Activated CD4-positive, alpha-beta T cell treated with anti-CD3 and anti-CD28 coated beads, Interleukin-2, amount 10 ng/mL, durations not matched to agents 7 days and 5 days (primary cell): Measurements from ENCODE around the gene C11orf58. TPM values are rescaled to one million over a fixed set of nuclear protein-coding genes. Genes with fewer than 3 reads are reported as not detected.

ENCODE experiments used
- CTCF ChIA-PET: fragments of 350-600 bp; sonication (Branson Sonifier 250); formaldehyde crosslinking; loops from one replicate; lab custom pipeline; 2021; ENCODE audit warnings: antibody characterized with exemption; lab: Charles Lee
- POLR2A ChIA-PET: fragments of 350-600 bp; sonication (Branson Sonifier 250); formaldehyde crosslinking; loops from one replicate; lab custom pipeline; 2021; ENCODE audit warnings: antibody characterized with exemption; lab: Charles Lee
- DNase-seq: peaks from one replicate; pipeline ENCODE4 v3.0.0-alpha.2; 2020
- H3K27ac Mint-ChIP-seq: one replicate; pipeline ENCODE4 v1.8.0; 2021; ENCODE audit warnings: mild to moderate bottlenecking, moderate library complexity, mixed read lengths
- H3K27me3 Mint-ChIP-seq: one replicate; pipeline ENCODE4 v1.8.0; 2021; ENCODE audit warnings: mixed read lengths
- H3K36me3 Mint-ChIP-seq: one replicate; pipeline ENCODE4 v1.8.0; 2021; ENCODE audit warnings: low read depth, mixed read lengths
- H3K4me1 Mint-ChIP-seq: one replicate; pipeline ENCODE4 v1.8.0; 2021; ENCODE audit warnings: mixed read lengths
- H3K4me3 Mint-ChIP-seq: one replicate; pipeline ENCODE4 v1.8.0; 2021; ENCODE audit warnings: mild to moderate bottlenecking, moderate library complexity, mixed read lengths
- H3K9me3 Mint-ChIP-seq: one replicate; pipeline ENCODE4 v1.8.0; 2021; ENCODE audit warnings: mixed read lengths
- total RNA-seq, 2 experiments: library from RNA; stranded (reverse); gene quantifications; one replicate each; pipeline ENCODE4 v1.2.3, GENCODE V29; 2021

C11orf58 gene
- total RNA-seq, 2 experiments from 2014 or later, result 119 to 137 TPM

GRCh38 chr11:16771350-16772140 is 33.1 kb downstream of the C11orf58 start:
- no peak for DNase-seq
- no peak overlapping the region for H3K27ac Mint-ChIP-seq
- no peaks in the 10 kb centered on the region for H3K36me3 Mint-ChIP-seq
- POLR2A ChIA-PET, result no interaction called here
- no peaks in the 10 kb centered on the region for H3K4me1 Mint-ChIP-seq
- H3K9me3 Mint-ChIP-seq, result no peaks in the 10 kb centered on the region
- no peak overlapping the region for H3K4me3 Mint-ChIP-seq
- CTCF ChIA-PET, result interaction anchor here (0.8 kb wide), 1 partner anchor 13 kb away, joined by 4 read pairs; no protein-coding TSS in a partner anchor
- peaks cover 2% of the 10 kb centered on the region for H3K27me3 Mint-ChIP-seq

- no peak for DNase-seq
- H3K27ac Mint-ChIP-seq, result no peak overlapping the region
- no peaks in the 10 kb centered on the region for H3K4me1 Mint-ChIP-seq
- H3K36me3 Mint-ChIP-seq, result no peaks in the 10 kb centered on the region
- ChIA-PET CTCF (interaction anchor here (0.8 to 1.1 kb wide), 2 partner anchors 12 to 291 kb away, joined by 3 to 4 read pairs; no protein-coding TSS in a partner anchor), POLR2A (no interaction called here)
- peaks cover 2% of the 10 kb centered on the region for H3K27me3 Mint-ChIP-seq
- H3K4me3 Mint-ChIP-seq, result no peak overlapping the region
- H3K9me3 Mint-ChIP-seq, result no peaks in the 10 kb centered on the region
These were observed 33.7 kb downstream of the C11orf58 start for GRCh38 chr11:16772141-16772512.

GRCh38 chr11:16773981-16774935 is 35.8 kb downstream of the C11orf58 start:
- no peak for DNase-seq
- Mint-ChIP-seq H3K9me3 (no peaks in the 10 kb centered on the region), H3K27me3 (peaks cover 2% of the 10 kb centered on the region), H3K4me3 (no peak overlapping the region), H3K27ac (no peak overlapping the region), H3K36me3 (no peaks in the 10 kb centered on the region), H3K4me1 (peaks cover 3% of the 10 kb centered on the region)
- POLR2A ChIA-PET, result no interaction called here
- CTCF ChIA-PET, result interaction anchor here (0.7 to 1.2 kb wide), 3 partner anchors 14 to 25 kb away, joined by 3 to 4 read pairs (median 3); no protein-coding TSS in a partner anchor

GRCh38 chr11:16774936-16775613 is 36.6 kb downstream of the C11orf58 start:
- Mint-ChIP-seq H3K4me3 (no peak overlapping the region), H3K4me1 (peaks cover 6% of the 10 kb centered on the region), H3K27me3 (peaks cover 2% of the 10 kb centered on the region), H3K9me3 (no peaks in the 10 kb centered on the region), H3K27ac (no peak overlapping the region), H3K36me3 (no peaks in the 10 kb centered on the region)
- DNase-seq, result no peak
- ChIA-PET POLR2A (no interaction called here), CTCF (no interaction called here)

GRCh38 chr11:16775614-16776283 is 37.3 kb downstream of the C11orf58 start:
- Mint-ChIP-seq H3K27me3 (peaks cover 2% of the 10 kb centered on the region), H3K27ac (no peak overlapping the region), H3K4me1 (peaks cover 6% of the 10 kb centered on the region), H3K9me3 (no peaks in the 10 kb centered on the region), H3K36me3 (no peaks in the 10 kb centered on the region), H3K4me3 (no peak overlapping the region)
- DNase-seq, result no peak
- ChIA-PET POLR2A (no interaction called here), CTCF (no interaction called here)

DNA sequence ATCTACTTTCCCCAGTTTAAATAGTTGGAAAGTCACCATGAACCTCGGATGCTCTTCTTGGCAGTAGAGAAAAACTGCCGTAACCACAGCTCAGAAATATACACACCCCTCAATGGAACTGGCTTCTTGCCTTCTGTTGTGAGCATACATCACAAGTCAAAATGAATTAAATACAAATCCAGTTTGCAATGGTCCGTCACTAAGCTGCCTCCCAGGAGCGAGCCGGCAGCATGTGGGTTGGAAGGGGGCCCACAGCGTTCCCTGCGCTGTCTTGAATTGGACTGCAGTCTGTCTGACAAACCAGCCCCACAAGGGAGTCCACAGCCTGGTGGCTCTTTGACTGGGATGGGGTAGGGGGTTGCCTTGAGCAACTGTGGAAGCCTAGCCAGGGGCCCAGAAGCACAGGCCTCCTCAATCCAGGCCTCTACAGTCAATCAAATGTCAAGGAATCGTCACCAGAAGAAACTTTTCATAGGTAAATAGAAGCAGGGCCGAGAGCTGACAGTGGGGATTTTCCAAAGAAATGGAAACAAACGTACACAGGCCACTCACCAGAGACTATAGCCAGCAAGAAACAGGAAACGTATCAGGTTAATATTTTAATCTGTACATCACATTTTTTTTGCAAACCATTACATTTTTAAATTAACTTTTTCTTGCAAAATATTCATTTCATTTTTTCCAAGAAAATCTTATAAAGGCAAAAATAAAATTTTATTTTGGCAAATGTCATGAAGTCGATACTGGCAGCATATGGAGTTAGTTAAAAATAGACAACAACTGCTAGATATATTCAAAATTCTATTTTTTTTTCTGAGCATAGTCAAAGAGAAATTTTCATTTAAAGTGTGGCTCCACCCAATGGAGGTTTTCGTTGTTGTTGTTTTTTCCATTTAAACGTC is 38.5 kb downstream of the C11orf58 start:
- Mint-ChIP-seq H3K4me1 (peaks cover 6% of the 10 kb centered on the region), H3K27me3 (peaks cover 2% of the 10 kb centered on the region), H3K4me3 (no peak overlapping the region), H3K36me3 (no peaks in the 10 kb centered on the region), H3K27ac (no peak overlapping the region), H3K9me3 (no peaks in the 10 kb centered on the region)
- CTCF ChIA-PET, result no interaction called here
- POLR2A ChIA-PET, result interaction anchor here (0.7 kb wide), 1 partner anchor 852 kb away, joined by 3 read pairs; no protein-coding TSS in a partner anchor
- DNase-seq, result no peak

DNA sequence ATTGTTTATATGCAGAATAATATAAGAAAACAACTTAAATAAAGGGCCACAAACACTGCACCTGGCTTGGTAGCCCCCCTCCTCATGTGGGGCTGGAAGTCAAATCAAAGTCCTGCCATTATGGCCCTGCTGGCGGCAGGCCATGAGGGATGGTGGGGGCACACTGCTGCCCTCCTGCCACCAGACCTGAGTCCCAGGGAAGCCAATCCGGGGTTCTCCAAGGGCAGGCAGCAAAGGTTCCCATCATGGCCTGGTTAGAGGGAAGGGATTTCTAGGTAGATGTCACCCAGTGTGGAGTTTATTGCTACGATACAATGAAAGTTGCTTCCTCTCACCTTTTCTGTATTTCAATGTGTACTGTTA is 39.1 kb downstream of the C11orf58 start:
- Mint-ChIP-seq H3K9me3 (no peaks in the 10 kb centered on the region), H3K27me3 (peaks cover 2% of the 10 kb centered on the region), H3K4me1 (peaks cover 6% of the 10 kb centered on the region), H3K4me3 (no peak overlapping the region), H3K36me3 (no peaks in the 10 kb centered on the region), H3K27ac (no peak overlapping the region)
- ChIA-PET CTCF (no interaction called here), POLR2A (no interaction called here)
- no peak for DNase-seq

DNA sequence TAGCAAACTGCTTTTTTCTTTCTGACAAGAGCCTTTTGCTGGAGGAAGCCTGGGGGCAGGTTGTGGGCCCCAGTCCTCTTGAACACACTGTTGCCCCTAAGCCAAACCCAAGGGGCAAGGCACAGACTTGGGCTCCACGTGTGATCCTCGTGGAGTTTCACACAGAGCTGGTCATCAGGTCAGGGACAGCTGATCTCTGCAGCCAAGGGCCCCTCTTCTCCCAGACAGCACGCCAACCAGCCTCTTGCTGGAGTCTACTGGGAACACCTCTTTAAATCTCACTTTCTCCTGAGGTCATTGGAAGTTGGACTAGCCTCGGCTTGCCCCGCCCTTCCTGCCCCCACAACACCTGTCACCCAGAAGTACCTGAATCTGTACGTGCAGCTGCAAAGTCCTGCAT is 39.8 kb downstream of the C11orf58 start:
- H3K4me3 Mint-ChIP-seq, result no peak overlapping the region
- CTCF ChIA-PET, result no interaction called here
- POLR2A ChIA-PET, result no interaction called here
- no peaks in the 10 kb centered on the region for H3K36me3 Mint-ChIP-seq
- no peak overlapping the region for H3K27ac Mint-ChIP-seq
- H3K4me1 Mint-ChIP-seq, result peaks cover 6% of the 10 kb centered on the region
- H3K27me3 Mint-ChIP-seq, result peaks cover 2% of the 10 kb centered on the region
- no peak for DNase-seq
- no peaks in the 10 kb centered on the region for H3K9me3 Mint-ChIP-seq

- POLR2A ChIA-PET, result no interaction called here
- Mint-ChIP-seq H3K27ac (no peak overlapping the region), H3K9me3 (no peaks in the 10 kb centered on the region), H3K4me3 (no peak overlapping the region), H3K36me3 (no peaks in the 10 kb centered on the region), H3K4me1 (peaks cover 6% of the 10 kb centered on the region), H3K27me3 (peaks cover 2% of the 10 kb centered on the region)
- CTCF ChIA-PET, result no interaction called here
- no peak for DNase-seq
These were observed 40.4 kb downstream of the C11orf58 start for GRCh38 chr11:16778876-16779275.

DNA sequence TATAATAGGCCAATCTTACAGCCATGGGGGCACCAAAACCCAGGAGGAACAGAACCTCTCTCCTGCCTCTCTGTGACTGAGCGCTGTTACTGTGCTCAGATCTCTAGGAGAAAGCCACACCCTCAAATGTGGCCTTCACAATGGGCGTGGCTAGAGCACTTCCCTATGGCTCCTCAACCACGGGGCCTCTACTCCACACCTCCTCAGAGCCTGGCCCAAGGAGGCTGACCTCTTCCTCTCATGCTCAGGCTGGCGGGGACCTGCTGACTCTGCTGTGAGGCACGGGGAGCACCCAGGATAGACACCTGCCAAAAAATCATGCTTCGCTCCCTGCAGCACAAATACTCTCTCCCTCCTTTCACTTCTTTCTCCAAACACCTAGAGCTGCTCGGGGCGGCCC is 41.0 kb downstream of the C11orf58 start:
- Mint-ChIP-seq H3K27ac (no peak overlapping the region), H3K4me1 (peaks cover 6% of the 10 kb centered on the region), H3K27me3 (peaks cover 2% of the 10 kb centered on the region), H3K9me3 (no peaks in the 10 kb centered on the region), H3K4me3 (no peak overlapping the region), H3K36me3 (no peaks in the 10 kb centered on the region)
- ChIA-PET POLR2A (interaction anchor here (0.6 kb wide), 1 partner anchor 329 kb away, joined by 3 read pairs; no protein-coding TSS in a partner anchor), CTCF (interaction anchor here (0.6 kb wide), 1 partner anchor 295 kb away, joined by 3 read pairs; no protein-coding TSS in a partner anchor)
- no peak for DNase-seq

GRCh38 chr11:16780146-16780545 is 41.7 kb downstream of the C11orf58 start:
- DNase-seq, result no peak
- POLR2A ChIA-PET, result no interaction called here
- H3K9me3 Mint-ChIP-seq, result no peaks in the 10 kb centered on the region
- H3K27me3 Mint-ChIP-seq, result no peaks in the 10 kb centered on the region
- H3K27ac Mint-ChIP-seq, result no peak overlapping the region
- CTCF ChIA-PET, result no interaction called here
- no peaks in the 10 kb centered on the region for H3K36me3 Mint-ChIP-seq
- peaks cover 6% of the 10 kb centered on the region for H3K4me1 Mint-ChIP-seq
- H3K4me3 Mint-ChIP-seq, result no peak overlapping the region
